ENCODE results near the gene POLR2F. TPM values are rescaled to one million over a fixed set of nuclear protein-coding genes. Genes with fewer than 3 reads are reported as not detected.

POLR2F gene
- total and polyA plus RNA-seq, 12 donors, result 39.7 to 205 (median 88.6) TPM

GRCh38 chr22:37929390-37929789 is 24.1 kb upstream of the POLR2F start:
- no peak for DNase-seq
- Histone ChIP-seq H3K9me3 (replicated peaks in 1 of 3) (no peaks in the 10 kb centered on the region), H3K4me1 (replicated peaks in 1 of 2) (peaks cover 10 to 12% of the 10 kb centered on the region in 2 donors), H3K4me3 (no peak overlapping the region), H3K36me3 (replicated peaks in 1 of 2) (peaks cover 0 to 41% of the 10 kb centered on the region in 2 donors), H3K27me3 (no peaks in the 10 kb centered on the region), H3K27ac (no peak overlapping the region)
- no peak for TF ChIP-seq POLR2A (IDR thresholded peaks at IDR 0.05)
- TF ChIP-seq CTCF (IDR thresholded peaks at IDR 0.05), result no peak
- intact Hi-C loops (cut with DNase I), result no loop called here
- WGBS, 4 donors, result 95 to 100% (median 97%) methylated on average over 3 to 5 of the region's 5 CpGs

- H3K36me3 ChIP-seq (replicated peaks in 1 of 2), result peaks cover 0 to 38% of the 10 kb centered on the region in 2 donors
- no peak overlapping the region for H3K4me3 ChIP-seq
- H3K4me1 ChIP-seq (replicated peaks in 1 of 2), result peaks cover 10 to 12% of the 10 kb centered on the region in 2 donors
- 70 to 88% (median 75%) methylated on average over 6 to 11 of the region's 11 CpGs for WGBS, 4 donors
- intact Hi-C loops (cut with DNase I), result loop anchor here in 1 of 2 donors (10.0 kb wide), 1 partner anchor 116 kb away; no protein-coding TSS in a partner anchor
- no peaks in the 10 kb centered on the region for H3K27me3 ChIP-seq
- H3K27ac ChIP-seq, result peak overlapping the region in 1 of 5 donors; percentile 14
- H3K9me3 ChIP-seq (replicated peaks in 1 of 3), result no peaks in the 10 kb centered on the region
- peak in 4 of 7 donors; percentile 26 to 61 (median 37) for DNase-seq
- peak in 5 of 6 experiments; percentile 14 to 43 (median 26) for TF ChIP-seq CTCF (IDR thresholded peaks at IDR 0.05)
- no peak for TF ChIP-seq POLR2A (IDR thresholded peaks at IDR 0.05)
These were observed 23.1 kb upstream of the POLR2F start for GRCh38 chr22:37930270-37930951.

GRCh38 chr22:37930952-37931440 is 22.5 kb upstream of the POLR2F start:
- H3K36me3 ChIP-seq (replicated peaks in 1 of 2), result peaks cover 0 to 33% of the 10 kb centered on the region in 2 donors
- DNase-seq, result no peak
- no peak for TF ChIP-seq POLR2A (IDR thresholded peaks at IDR 0.05)
- no peak for TF ChIP-seq CTCF (IDR thresholded peaks at IDR 0.05)
- H3K4me1 ChIP-seq (replicated peaks in 1 of 2), result peaks cover 10 to 12% of the 10 kb centered on the region in 2 donors
- intact Hi-C loops (cut with DNase I), result loop anchor here in 1 of 2 donors (10.0 kb wide), 1 partner anchor 116 kb away; no protein-coding TSS in a partner anchor
- H3K4me3 ChIP-seq, result no peak overlapping the region
- H3K27ac ChIP-seq, result peak overlapping the region in 1 of 5 donors; percentile 14
- WGBS, 4 donors, result 83 to 88% (median 87%) methylated on average over 2 of the region's 2 CpGs
- H3K27me3 ChIP-seq, result no peaks in the 10 kb centered on the region
- H3K9me3 ChIP-seq (replicated peaks in 1 of 3), result no peaks in the 10 kb centered on the region

GRCh38 chr22:37931893-37932389 is 21.6 kb upstream of the POLR2F start:
- Histone ChIP-seq H3K9me3 (replicated peaks in 1 of 3) (no peaks in the 10 kb centered on the region), H3K4me1 (replicated peaks in 1 of 2) (peaks cover 10 to 12% of the 10 kb centered on the region in 2 donors), H3K4me3 (no peak overlapping the region), H3K27ac (no peak overlapping the region), H3K36me3 (replicated peaks in 1 of 2) (peaks cover 0 to 27% of the 10 kb centered on the region in 2 donors), H3K27me3 (no peaks in the 10 kb centered on the region)
- WGBS, 4 donors, result 85 to 100% (median 94%) methylated on average over 3 to 6 of the region's 6 CpGs
- TF ChIP-seq POLR2A (IDR thresholded peaks at IDR 0.05), result no peak
- TF ChIP-seq CTCF (IDR thresholded peaks at IDR 0.05), result no peak
- DNase-seq, result no peak
- intact Hi-C loops (cut with DNase I), result loop anchor here in 1 of 2 donors (10.0 kb wide), 1 partner anchor 117 kb away; no protein-coding TSS in a partner anchor
